H54 (cell line): ENCODE data around the gene OXT.

ENCODE experiments used
- DNase-seq: peaks from one replicate; pipeline ENCODE4 v3.0.0; 2011; ENCODE audit warnings: low spot score, mixed read lengths; ENCODE audit not compliant: insufficient read length
- FAIRE-seq: peaks from 3 replicates; lab custom pipeline; 2011; peaks lifted over from hg19 to GRCh38; lab: Jason Lieb, UNC
- POLR2A ChIP-seq: IDR thresholded peaks from 2 replicates; pipeline ENCODE4 v1.6.1; 2011; ENCODE audit warnings: low read depth, mild to moderate bottlenecking, low read length

The OXT gene

GRCh38 chr20:3119044-3119443 lies 47.6 kb downstream of the OXT start:
- TF ChIP-seq POLR2A = no peak
- no peak for DNase-seq
- no peak for FAIRE-seq

DNA sequence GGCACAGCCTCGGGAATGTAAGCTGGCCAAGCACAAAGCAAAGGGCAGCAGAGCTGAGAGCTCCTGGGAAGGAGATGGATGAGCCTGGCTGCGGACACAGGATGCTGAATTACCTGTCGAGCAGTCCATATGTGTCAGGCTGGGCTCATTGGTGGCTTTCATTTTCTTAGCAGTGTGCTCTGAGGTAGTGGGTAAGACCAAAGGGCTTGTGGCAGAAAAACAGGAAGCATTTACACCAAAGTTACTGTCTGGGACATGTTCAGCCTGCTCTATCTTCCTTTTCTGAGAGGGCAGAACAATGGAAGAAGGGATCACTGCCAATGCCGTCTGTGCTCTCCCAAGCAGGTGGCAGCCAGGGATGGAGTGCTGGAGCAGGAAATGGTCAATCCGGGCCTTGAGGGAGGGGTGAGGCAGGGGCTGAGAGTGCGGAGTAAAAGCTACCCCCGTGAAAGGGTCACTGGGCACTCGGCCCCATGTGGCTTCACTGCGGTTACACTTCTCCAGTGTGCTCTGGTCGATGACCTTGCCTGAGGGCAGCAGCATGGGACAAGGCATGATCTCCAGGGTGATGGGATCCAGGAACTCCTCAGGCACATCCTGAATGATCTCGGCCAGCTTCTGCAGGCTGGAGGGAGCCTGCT lies 50.0 kb downstream of the OXT start:
- TF ChIP-seq POLR2A = no peak
- FAIRE-seq (no peak), DNase-seq (no peak)
